Natural killer cell (primary cell): ENCODE measurements around the gene DCUN1D3. TPM values are rescaled to one million over a fixed set of nuclear protein-coding genes. Genes with fewer than 3 reads are reported as not detected.
A peak's percentile ranks its signal among the peaks of the same experiment; 100 is the strongest.

Experiments
- ATAC-seq, 3 donors: fragments of 150-1000 bp in 2 of 3; fragments of 200-7000 bp in 1 of 3; cut with Tn5 transposase; 1 replicate in 1 of 3; 2 replicates in 2 of 3; pipeline ENCODE4 v1.10.0; 2021; ENCODE audit warnings: mild to moderate bottlenecking in 2 of 3, moderate library complexity in 2 of 3
- DNase-seq, 2 donors: peaks; one replicate each; pipeline versions ENCODE4 v3.0.0 to v3.0.0-alpha.2; 2013 to 2021; ENCODE audit warnings: mixed read lengths in 1 of 2
- H3K27ac ChIP-seq: one replicate; pipeline ENCODE4 v1.5.1; 2013; ENCODE audit warnings: mild to moderate bottlenecking, low read length
- H3K27me3 ChIP-seq: one replicate; pipeline ENCODE4 v1.6.1; 2013; ENCODE audit warnings: low read length; ENCODE audit not compliant: control insufficient read depth, insufficient read depth
- H3K36me3 ChIP-seq: one replicate; pipeline ENCODE4 v1.6.1; 2013; ENCODE audit warnings: low read length; ENCODE audit not compliant: control insufficient read depth, insufficient read depth
- H3K4me1 ChIP-seq: one replicate; pipeline ENCODE4 v1.6.1; 2013; ENCODE audit warnings: low read length; ENCODE audit not compliant: control insufficient read depth, insufficient read depth
- H3K4me3 ChIP-seq: one replicate; pipeline ENCODE4 v1.5.1; 2013; ENCODE audit warnings: low read length
- H3K9me3 ChIP-seq: one replicate; pipeline ENCODE4 v1.6.1; 2013; ENCODE audit warnings: low read length; ENCODE audit not compliant: control insufficient read depth, insufficient read depth
- H3K27ac Mint-ChIP-seq, 2 donors: one replicate each; pipeline ENCODE4 v1.8.0; 2022; ENCODE audit warnings: mild to moderate bottlenecking in 2 of 2, mixed read lengths in 2 of 2, moderate library complexity in 1 of 2
- H3K27me3 Mint-ChIP-seq, 2 donors: one replicate each; pipeline ENCODE4 v1.8.0; 2022; ENCODE audit warnings: low read depth in 2 of 2, mixed read lengths in 2 of 2
- H3K36me3 Mint-ChIP-seq: one replicate; pipeline ENCODE4 v1.8.0; 2022; ENCODE audit warnings: mixed read lengths
- H3K4me1 Mint-ChIP-seq, 2 donors: one replicate each; pipeline ENCODE4 v1.8.0; 2022; ENCODE audit warnings: mixed read lengths in 2 of 2
- H3K4me3 Mint-ChIP-seq: one replicate; pipeline ENCODE4 v1.8.0; 2022; ENCODE audit warnings: mild to moderate bottlenecking, moderate library complexity, mixed read lengths
- H3K9me3 Mint-ChIP-seq, 2 donors: one replicate each; pipeline ENCODE4 v1.8.0; 2022; ENCODE audit warnings: mixed read lengths in 2 of 2
- WGBS: methylation state at CpG from one replicate; pipeline ENCODE4 v1.1.7; 2013; ENCODE audit warnings: missing lambda C conversion rate; ENCODE audit not compliant: insufficient coverage; 5-methylcytosine and 5-hydroxymethylcytosine counted together
- intact Hi-C: fragments of 100-400 bp; cut with micrococcal nuclease; formaldehyde crosslinking; loops from one replicate; pipeline ENCODE4 v1.14.2; 2022
- total RNA-seq, 4 donors: library from RNA; stranded (reverse); fragments of 120-200 nt in 1 of 4; gene quantifications; one replicate each; pipeline versions ENCODE4 v1.2.3 to v1.2.4, GENCODE V29; 2013 to 2022
- TF ChIP-seq, protein P1 (sequence below): fragments of 200-600 bp; IDR thresholded peaks from one replicate; pipeline ENCODE4 v1.8.0; 2022; ENCODE audit warnings: antibody characterized with exemption

The DCUN1D3 gene
- total RNA-seq, 3 donors from 2014 or later (not counting 1 experiment from before 2014, with no cell fraction given) = 5.3 to 9.3 (median 6.1) TPM

DNA sequence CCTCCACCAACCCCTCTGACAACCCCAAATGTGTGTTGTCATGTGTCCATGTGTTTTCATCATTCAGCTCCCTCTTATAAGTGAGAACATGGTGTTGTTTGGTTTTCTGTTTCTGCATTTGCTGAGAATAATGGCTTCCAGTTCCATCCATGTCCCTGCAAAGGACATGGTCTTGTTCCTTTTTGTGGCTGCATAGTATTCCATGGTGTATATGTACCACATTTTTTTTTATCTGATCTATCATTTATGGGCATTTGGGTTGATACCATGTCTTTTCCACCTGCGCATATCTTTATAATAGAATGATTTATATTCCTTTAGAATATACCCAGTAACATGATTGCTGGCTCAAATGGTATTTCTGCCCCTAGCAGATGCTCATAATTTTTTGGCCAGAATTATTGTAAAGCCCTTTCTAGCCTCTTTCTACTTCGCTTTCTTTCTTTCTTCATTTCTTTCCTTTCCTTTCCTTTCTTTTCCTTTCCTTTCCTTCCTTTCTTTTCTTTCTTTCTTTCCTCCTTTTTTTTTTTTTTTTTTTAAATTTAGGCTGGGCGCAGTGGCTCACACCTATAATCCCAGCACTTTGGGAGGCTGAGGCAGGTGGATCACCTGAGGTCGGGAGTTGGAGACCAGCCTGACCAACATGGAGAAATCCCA lies 81.1 kb downstream of the DCUN1D3 start:
- intact Hi-C loops = no loop called here
- H3K27ac ChIP-seq = no peak overlapping the region
- no peak overlapping the region for H3K27ac Mint-ChIP-seq
- 97% methylated on average over 2 of the region's 4 CpGs for WGBS
- no peaks in the 10 kb centered on the region for H3K27me3 Mint-ChIP-seq
- H3K4me1 Mint-ChIP-seq = peaks cover 0 to 7% of the 10 kb centered on the region in 2 donors
- no peak overlapping the region for H3K4me3 Mint-ChIP-seq
- TF ChIP-seq, protein P1, sequence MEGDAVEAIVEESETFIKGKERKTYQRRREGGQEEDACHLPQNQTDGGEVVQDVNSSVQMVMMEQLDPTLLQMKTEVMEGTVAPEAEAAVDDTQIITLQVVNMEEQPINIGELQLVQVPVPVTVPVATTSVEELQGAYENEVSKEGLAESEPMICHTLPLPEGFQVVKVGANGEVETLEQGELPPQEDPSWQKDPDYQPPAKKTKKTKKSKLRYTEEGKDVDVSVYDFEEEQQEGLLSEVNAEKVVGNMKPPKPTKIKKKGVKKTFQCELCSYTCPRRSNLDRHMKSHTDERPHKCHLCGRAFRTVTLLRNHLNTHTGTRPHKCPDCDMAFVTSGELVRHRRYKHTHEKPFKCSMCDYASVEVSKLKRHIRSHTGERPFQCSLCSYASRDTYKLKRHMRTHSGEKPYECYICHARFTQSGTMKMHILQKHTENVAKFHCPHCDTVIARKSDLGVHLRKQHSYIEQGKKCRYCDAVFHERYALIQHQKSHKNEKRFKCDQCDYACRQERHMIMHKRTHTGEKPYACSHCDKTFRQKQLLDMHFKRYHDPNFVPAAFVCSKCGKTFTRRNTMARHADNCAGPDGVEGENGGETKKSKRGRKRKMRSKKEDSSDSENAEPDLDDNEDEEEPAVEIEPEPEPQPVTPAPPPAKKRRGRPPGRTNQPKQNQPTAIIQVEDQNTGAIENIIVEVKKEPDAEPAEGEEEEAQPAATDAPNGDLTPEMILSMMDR = no peak
- H3K4me3 ChIP-seq = no peak overlapping the region
- no peaks in the 10 kb centered on the region for H3K27me3 ChIP-seq
- no peaks in the 10 kb centered on the region for H3K36me3 Mint-ChIP-seq
- no peaks in the 10 kb centered on the region for H3K9me3 Mint-ChIP-seq
- no peak for ATAC-seq
- H3K4me1 ChIP-seq = no peaks in the 10 kb centered on the region
- no peaks in the 10 kb centered on the region for H3K9me3 ChIP-seq
- DNase-seq = no peak
- H3K36me3 ChIP-seq = no peaks in the 10 kb centered on the region

DNA sequence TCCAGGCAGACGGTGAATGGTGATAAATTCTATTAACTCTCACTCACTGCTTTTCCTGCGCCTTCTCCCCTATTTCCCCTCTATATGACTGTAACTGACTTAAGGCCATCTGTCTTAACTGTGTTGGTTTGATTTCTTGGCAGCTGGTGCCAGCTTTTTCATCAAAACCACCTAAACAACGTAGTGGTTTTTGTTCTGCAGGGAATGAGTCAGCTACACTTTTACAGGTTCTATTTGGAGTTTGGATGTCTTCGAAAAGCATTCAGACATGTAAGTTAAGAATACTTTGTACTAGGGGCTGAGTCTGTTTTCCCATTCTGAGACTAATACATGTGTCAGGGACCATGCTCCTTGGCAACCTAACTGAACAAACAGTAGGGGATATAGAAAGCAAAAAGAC lies 85.4 kb downstream of the DCUN1D3 start:
- Mint-ChIP-seq H3K4me1 (peaks cover 7 to 8% of the 10 kb centered on the region in 2 donors), H3K36me3 (no peaks in the 10 kb centered on the region), H3K4me3 (no peak overlapping the region), H3K27me3 (no peaks in the 10 kb centered on the region), H3K27ac (peak overlapping the region in 1 of 2 donors; percentile 30), H3K9me3 (no peaks in the 10 kb centered on the region)
- ATAC-seq = no peak
- Histone ChIP-seq H3K36me3 (no peaks in the 10 kb centered on the region), H3K27ac (no peak overlapping the region), H3K9me3 (no peaks in the 10 kb centered on the region), H3K27me3 (no peaks in the 10 kb centered on the region), H3K4me3 (no peak overlapping the region), H3K4me1 (no peaks in the 10 kb centered on the region)
- WGBS = 71% methylated on average over 3 of the region's 4 CpGs
- intact Hi-C loops = no loop called here
- DNase-seq = no peak
- TF ChIP-seq, protein P1 = no peak

DNA sequence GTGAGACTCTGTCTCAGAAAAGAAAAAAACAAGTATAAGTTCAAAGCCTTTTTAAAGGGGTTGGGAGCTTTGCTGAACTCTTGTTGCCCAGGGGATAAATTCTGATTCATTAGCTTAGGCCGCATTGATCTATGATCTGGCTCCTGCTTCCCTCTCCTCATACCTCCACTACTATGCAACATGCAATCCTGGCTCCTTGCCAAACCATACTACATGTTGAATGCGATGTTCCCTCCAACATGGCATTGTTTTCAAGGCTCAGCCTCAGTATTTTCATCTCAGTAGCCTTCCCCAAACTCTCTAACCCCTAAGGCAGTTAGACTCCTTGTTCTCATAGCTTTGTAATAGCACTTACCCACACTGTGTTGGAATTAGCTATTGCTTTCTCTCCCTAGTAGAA lies 87.6 kb downstream of the DCUN1D3 start:
- Histone ChIP-seq H3K4me1 (peaks cover 4% of the 10 kb centered on the region), H3K9me3 (no peaks in the 10 kb centered on the region), H3K36me3 (no peaks in the 10 kb centered on the region), H3K4me3 (no peak overlapping the region), H3K27me3 (no peaks in the 10 kb centered on the region), H3K27ac (no peak overlapping the region)
- intact Hi-C loops = no loop called here
- no peak for ATAC-seq
- Mint-ChIP-seq H3K27ac (no peak overlapping the region), H3K9me3 (no peaks in the 10 kb centered on the region), H3K4me3 (no peak overlapping the region), H3K36me3 (no peaks in the 10 kb centered on the region), H3K27me3 (no peaks in the 10 kb centered on the region), H3K4me1 (peaks cover 7 to 17% of the 10 kb centered on the region in 2 donors)
- TF ChIP-seq, protein P1 = no peak
- WGBS = 80% methylated on average over 2 of the region's 2 CpGs
- no peak for DNase-seq
